Activated naive CD8-positive, alpha-beta T cell (primary cell): ENCODE results near the gene CROCC2.

Experiments
- H3K27ac Mint-ChIP-seq: one replicate; pipeline ENCODE4 v1.8.0; 2021; ENCODE audit warnings: mixed read lengths
- H3K27me3 Mint-ChIP-seq: one replicate; pipeline ENCODE4 v1.8.0; 2021; ENCODE audit warnings: mixed read lengths
- H3K36me3 Mint-ChIP-seq: one replicate; pipeline ENCODE4 v1.8.0; 2021; ENCODE audit warnings: mixed read lengths
- H3K4me1 Mint-ChIP-seq: one replicate; pipeline ENCODE4 v1.8.0; 2021; ENCODE audit warnings: low read depth, mixed read lengths
- H3K4me3 Mint-ChIP-seq: one replicate; pipeline ENCODE4 v1.8.0; 2021; ENCODE audit warnings: mild to moderate bottlenecking, mixed read lengths
- H3K9me3 Mint-ChIP-seq: one replicate; pipeline ENCODE4 v1.8.0; 2021; ENCODE audit warnings: low read depth, mixed read lengths

Gene CROCC2

GRCh38 chr2:240990726-240991377 is 84.7 kb downstream of the CROCC2 start:
- H3K36me3 Mint-ChIP-seq = no peaks in the 10 kb centered on the region
- no peaks in the 10 kb centered on the region for H3K27me3 Mint-ChIP-seq
- no peak overlapping the region for H3K27ac Mint-ChIP-seq
- no peaks in the 10 kb centered on the region for H3K9me3 Mint-ChIP-seq
- H3K4me3 Mint-ChIP-seq = no peak overlapping the region
- peaks cover 9% of the 10 kb centered on the region for H3K4me1 Mint-ChIP-seq

- H3K4me3 Mint-ChIP-seq = no peak overlapping the region
- H3K9me3 Mint-ChIP-seq = no peaks in the 10 kb centered on the region
- H3K36me3 Mint-ChIP-seq = no peaks in the 10 kb centered on the region
- no peaks in the 10 kb centered on the region for H3K27me3 Mint-ChIP-seq
- peaks cover 10% of the 10 kb centered on the region for H3K4me1 Mint-ChIP-seq
- no peak overlapping the region for H3K27ac Mint-ChIP-seq
These were observed 85.5 kb downstream of the CROCC2 start for GRCh38 chr2:240991378-240992263.

- Mint-ChIP-seq H3K36me3 (peaks cover 2% of the 10 kb centered on the region), H3K4me3 (no peak overlapping the region), H3K27me3 (peaks cover 2% of the 10 kb centered on the region), H3K9me3 (no peaks in the 10 kb centered on the region), H3K27ac (no peak overlapping the region), H3K4me1 (peaks cover 20% of the 10 kb centered on the region)
These were observed 86.6 kb downstream of the CROCC2 start for GRCh38 chr2:240992572-240993291.

GRCh38 chr2:240993446-240994170 is 87.5 kb downstream of the CROCC2 start:
- Mint-ChIP-seq H3K4me3 (no peak overlapping the region), H3K27me3 (peaks cover 2% of the 10 kb centered on the region), H3K9me3 (no peaks in the 10 kb centered on the region), H3K4me1 (peaks cover 20% of the 10 kb centered on the region), H3K36me3 (peaks cover 2% of the 10 kb centered on the region), H3K27ac (no peak overlapping the region)

GRCh38 chr2:240994171-240994896 is 88.2 kb downstream of the CROCC2 start:
- Mint-ChIP-seq H3K4me1 (peaks cover 20% of the 10 kb centered on the region), H3K4me3 (no peak overlapping the region), H3K27me3 (peaks cover 2% of the 10 kb centered on the region), H3K36me3 (peaks cover 2% of the 10 kb centered on the region), H3K9me3 (no peaks in the 10 kb centered on the region), H3K27ac (no peak overlapping the region)

GRCh38 chr2:240995041-240996021 is 89.2 kb downstream of the CROCC2 start:
- Mint-ChIP-seq H3K4me1 (peaks cover 29% of the 10 kb centered on the region), H3K36me3 (peaks cover 2% of the 10 kb centered on the region), H3K27ac (no peak overlapping the region), H3K4me3 (no peak overlapping the region), H3K9me3 (no peaks in the 10 kb centered on the region), H3K27me3 (peaks cover 2% of the 10 kb centered on the region)

- Mint-ChIP-seq H3K4me3 (peak overlapping the region; percentile 10), H3K36me3 (peaks cover 5% of the 10 kb centered on the region), H3K4me1 (peaks cover 36% of the 10 kb centered on the region), H3K9me3 (no peaks in the 10 kb centered on the region), H3K27me3 (peaks cover 2% of the 10 kb centered on the region), H3K27ac (no peak overlapping the region)
These were observed 90.2 kb downstream of the CROCC2 start for GRCh38 chr2:240996161-240996833.

GRCh38 chr2:240996834-240997140 is 90.7 kb downstream of the CROCC2 start:
- H3K36me3 Mint-ChIP-seq = peaks cover 5% of the 10 kb centered on the region
- no peaks in the 10 kb centered on the region for H3K9me3 Mint-ChIP-seq
- peaks cover 38% of the 10 kb centered on the region for H3K4me1 Mint-ChIP-seq
- no peak overlapping the region for H3K27ac Mint-ChIP-seq
- peaks cover 2% of the 10 kb centered on the region for H3K27me3 Mint-ChIP-seq
- H3K4me3 Mint-ChIP-seq = peak overlapping the region; percentile 10

- Mint-ChIP-seq H3K4me1 (peaks cover 39% of the 10 kb centered on the region), H3K9me3 (no peaks in the 10 kb centered on the region), H3K27ac (peak overlapping the region; percentile 75), H3K4me3 (peak overlapping the region; percentile 80), H3K27me3 (peaks cover 2% of the 10 kb centered on the region), H3K36me3 (peaks cover 5% of the 10 kb centered on the region)
These were observed 91.2 kb downstream of the CROCC2 start for GRCh38 chr2:240997141-240997855.

- H3K27ac Mint-ChIP-seq = peak within 1 kb of the TSS; percentile 75
- H3K36me3 Mint-ChIP-seq = peaks cover 7% of the 10 kb centered on the region
- H3K4me1 Mint-ChIP-seq = peaks cover 36% of the 10 kb centered on the region
- H3K9me3 Mint-ChIP-seq = no peaks in the 10 kb centered on the region
- peak within 1 kb of the TSS; percentile 80 for H3K4me3 Mint-ChIP-seq
- peaks cover 2% of the 10 kb centered on the region for H3K27me3 Mint-ChIP-seq
These were observed 91.9 kb downstream of the CROCC2 start, which contains the start of gene SNED1 for GRCh38 chr2:240997856-240998705. TSS of gene SNED1 (plus strand) at chr2:240998618. CDS start at chr2:240998838, 220 bp downstream.

GRCh38 chr2:240998706-240998994 is 92.5 kb downstream of the CROCC2 start:
- H3K27me3 Mint-ChIP-seq = peaks cover 2% of the 10 kb centered on the region

More at GRCh38 chr2:240998706-240998994, 92.5 kb downstream of the CROCC2 start:
- H3K36me3 Mint-ChIP-seq = peaks cover 9% of the 10 kb centered on the region
- H3K4me1 Mint-ChIP-seq = peaks cover 38% of the 10 kb centered on the region
- H3K27ac Mint-ChIP-seq = no peak overlapping the region
- no peak overlapping the region for H3K4me3 Mint-ChIP-seq
- H3K9me3 Mint-ChIP-seq = no peaks in the 10 kb centered on the region
